GM12878 (cell line): ENCODE data around the gene LRCH3. TPM values are rescaled to one million over a fixed set of nuclear protein-coding genes. Genes with fewer than 3 reads are reported as not detected.

Experiments
- ATAC-seq: fragments of 200-7000 bp; cut with Tn5 transposase; 3 replicates; pipeline ENCODE4 v1.9.1; 2020; ENCODE audit warnings: mild to moderate bottlenecking, moderate library complexity
- BruUV-seq: library from RNA; stranded (reverse); fragments of 400-500 nt; replicated peaks from 2 replicates; lab custom pipeline; 2021; lab: Mats Ljungman, UMichigan
- CTCF ChIA-PET: fragments of 300-600 bp; sonication (Branson Sonifier 250); formaldehyde crosslinking; extraction: SDS; loops from one replicate; lab custom pipeline; 2021; ENCODE audit warnings: inconsistent platforms; lab: Yijun Ruan, JAX
- POLR2A ChIA-PET: fragments of 350-600 bp; formaldehyde crosslinking; extraction: SDS; loops from one replicate; lab custom pipeline; 2021; ENCODE audit warnings: inconsistent platforms; lab: Charles Lee
- RAD21 ChIA-PET: fragments of 300-600 bp; sonication (Branson Sonifier 250); formaldehyde crosslinking; loops from one replicate; lab custom pipeline; 2023; ENCODE audit warnings: antibody characterized with exemption; ENCODE audit not compliant: unreplicated experiment; lab: Charles Lee
- SMC1A ChIA-PET: fragments of 300-600 bp; sonication (Branson Sonifier 250); formaldehyde crosslinking; loops from one replicate; lab custom pipeline; 2023; ENCODE audit not compliant: unreplicated experiment, uncharacterized antibody; lab: Charles Lee
- DNase-seq: peaks from one replicate; pipeline ENCODE4 v3.0.0-alpha.2; 2011; ENCODE audit warnings: low read depth, low spot score
- FAIRE-seq: peaks from 3 replicates; lab custom pipeline; 2011; peaks lifted over from hg19 to GRCh38; lab: Jason Lieb, UNC
- H2AFZ ChIP-seq: 2 replicates; pipeline ENCODE4 v1.6.0; 2011; ENCODE audit warnings: low read depth, low read length, control low read depth; ENCODE audit not compliant: control insufficient read depth
- H3K27ac ChIP-seq: 2 replicates; pipeline ENCODE4 v1.5.1; 2011; ENCODE audit warnings: control low read depth; ENCODE audit not compliant: control insufficient read depth, insufficient read depth
- H3K27me3 ChIP-seq, 2 experiments: replicated peaks in 1 of 2; 2 replicates each; pipeline versions ENCODE4 v1.6.0 to v1.6.1; 2011; ENCODE audit warnings: low read length in 1 of 2; ENCODE audit not compliant: control insufficient read depth in 2 of 2, insufficient read depth in 2 of 2
- H3K36me3 ChIP-seq, 2 experiments: 2 replicates each; pipeline ENCODE4 v1.5.1; 2011; ENCODE audit warnings: low read length in 1 of 2; ENCODE audit not compliant: control insufficient read depth in 2 of 2, insufficient read depth in 2 of 2
- H3K4me1 ChIP-seq: 2 replicates; pipeline ENCODE4 v1.6.1; 2011; ENCODE audit warnings: mild to moderate bottlenecking, low read length, moderate library complexity, mixed read lengths; ENCODE audit not compliant: control insufficient read depth, insufficient read depth
- H3K4me2 ChIP-seq: 2 replicates; pipeline ENCODE4 v1.6.0; 2011; ENCODE audit warnings: control low read depth; ENCODE audit not compliant: control insufficient read depth, insufficient read depth
- H3K4me3 ChIP-seq: fragments of 200-600 bp; sonication (generic); 2 replicates; pipeline ENCODE4 v1.5.1; 2016
- H3K79me2 ChIP-seq: 2 replicates; pipeline ENCODE4 v1.6.0; 2011; ENCODE audit warnings: low read length; ENCODE audit not compliant: control insufficient read depth, insufficient read depth
- H3K9ac ChIP-seq: 2 replicates; pipeline ENCODE4 v1.8.0; 2011; ENCODE audit warnings: low read length, control low read depth, mixed read lengths; ENCODE audit not compliant: control insufficient read depth, insufficient read depth
- H3K9me3 ChIP-seq: replicated peaks from 3 replicates; pipeline ENCODE4 v1.5.1; 2011; ENCODE audit warnings: mild to moderate bottlenecking, low read length; ENCODE audit not compliant: control insufficient read depth, insufficient read depth
- H4K20me1 ChIP-seq: 2 replicates; pipeline ENCODE4 v1.6.0; 2011; ENCODE audit not compliant: control insufficient read depth, insufficient read depth
- CHD2 ChIP-seq: IDR thresholded peaks from 2 replicates; pipeline ENCODE4 v1.6.1; 2011; ENCODE audit warnings: low read depth, low read length, improper control_type of control experiment, borderline replicate concordance
- EP300 ChIP-seq, 2 experiments: fragments of 150-350 bp in 1 of 2; IDR thresholded peaks; 2 replicates each; pipeline ENCODE4 v1.6.1; 2011 to 2012; ENCODE audit warnings: low read depth in 2 of 2, low read length in 2 of 2, borderline replicate concordance in 1 of 2, improper control_type of control experiment in 1 of 2, inconsistent platforms in 1 of 2; ENCODE audit not compliant: control insufficient read depth in 1 of 2
- MEF2A ChIP-seq: IDR thresholded peaks from 2 replicates; pipeline ENCODE4 v1.6.1; 2011; ENCODE audit warnings: low read depth, mild to moderate bottlenecking, low read length, moderate library complexity; ENCODE audit not compliant: insufficient read depth
- PML ChIP-seq: IDR thresholded peaks from 2 replicates; pipeline ENCODE4 v1.6.1; 2012; ENCODE audit warnings: low read length, inconsistent platforms
- SMAD1 ChIP-seq: fragments of 450-650 bp; IDR thresholded peaks from 2 replicates; pipeline ENCODE4 v1.6.1; 2018; ENCODE audit warnings: mild to moderate bottlenecking, low read depth; ENCODE audit not compliant: partially characterized antibody
- SUPT20H ChIP-seq: IDR thresholded peaks from 2 replicates; pipeline ENCODE4 v1.6.1; 2011; ENCODE audit warnings: low read depth, mild to moderate bottlenecking, low read length, moderate library complexity, borderline replicate concordance; ENCODE audit not compliant: control insufficient read depth
- TCF12 ChIP-seq: IDR thresholded peaks from 2 replicates; pipeline ENCODE4 v1.6.1; 2011; ENCODE audit warnings: low read depth, mild to moderate bottlenecking, low read length
- ZNF217 ChIP-seq: fragments of 450-650 bp; IDR thresholded peaks from 2 replicates; pipeline ENCODE4 v1.6.1; 2017; ENCODE audit warnings: antibody characterized with exemption, mild to moderate bottlenecking
- WGBS: methylation state at CpG from one replicate; pipeline ENCODE4 v1.1.6; 2016; ENCODE audit warnings: low lambda C conversion rate; ENCODE audit not compliant: insufficient replicate concordance, insufficient coverage; ENCODE audit errors: missing lambda C conversion rate; 5-methylcytosine and 5-hydroxymethylcytosine counted together
- in situ Hi-C: fragments of 300-500 bp; cut with MboI; formaldehyde crosslinking; loops from 9 replicates; pipeline ENCODE4 v1.14.3; 2018; ENCODE audit warnings: mixed read lengths
- intact Hi-C: fragments of 100-400 bp; cut with micrococcal nuclease; formaldehyde crosslinking; loops from one replicate; pipeline ENCODE4 v1.14.2; 2022; ENCODE audit not compliant: unreplicated experiment
- polyA plus RNA-seq, 11 experiments: library from polyadenylated mRNA; depleted of rRNA in 4 of 11; unstranded in 6 of 11; stranded (reverse) in 5 of 11; fragments of >200 nt; fragmentation: Nextera tagmentation in 4 of 11; fragmentation: Illumina TruSeq in 1 of 11; extraction: Ambion mirVana in 4 of 11; extraction: Trizol in 1 of 11; gene quantifications; 1 replicate in 1 of 11; 2 replicates in 10 of 11; pipeline versions ENCODE4 v1.2.1 to v1.2.3, GENCODE V29; 2011 to 2016; ENCODE audit warnings: inconsistent platforms in 2 of 11, missing spikeins in 2 of 11, low read depth in 1 of 11
- total RNA-seq, 4 experiments: library from RNA; depleted of rRNA in 3 of 4; stranded (reverse); fragments of >200 nt in 3 of 4; fragmentation: Illumina TruSeq in 1 of 4; extraction: Trizol in 1 of 4; gene quantifications; 2 replicates each; pipeline versions ENCODE4 v1.2.1 to v1.2.3, GENCODE V29; 2013 to 2021

LRCH3 gene
- total and polyA plus RNA-seq, 10 of the 15 experiments (the other 5 are each of a cell fraction or from before 2014, with no cell fraction given), result 3.9 to 136 (median 40.6) TPM

DNA sequence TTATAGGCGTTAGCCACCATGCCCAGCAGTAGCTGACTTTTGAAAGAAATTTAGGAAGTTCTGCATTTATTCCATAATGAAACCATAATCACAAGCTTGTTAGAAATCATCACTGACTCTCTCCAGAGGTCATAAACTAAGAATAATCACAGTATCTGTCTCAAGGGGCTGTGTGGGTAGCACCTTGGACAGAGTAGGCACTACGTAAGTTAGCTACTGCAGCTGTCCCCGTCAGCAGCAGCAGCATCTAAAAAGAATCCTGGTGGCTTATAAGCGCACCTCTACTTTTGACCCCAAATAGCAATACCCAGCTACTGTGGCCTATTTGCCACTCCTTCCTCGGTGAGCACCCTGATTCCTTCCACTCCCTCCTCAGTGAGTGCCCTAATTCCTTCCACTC is 101.1 kb downstream of the LRCH3 start:
- Histone ChIP-seq H3K27ac (no peak overlapping the region), H3K36me3 (no peaks in the 10 kb centered on the region), H3K4me1 (no peaks in the 10 kb centered on the region), H2AFZ (no peak overlapping the region), H3K9ac (no peak overlapping the region), H3K79me2 (no peaks in the 10 kb centered on the region), H3K9me3 (no peaks in the 10 kb centered on the region), H4K20me1 (no peaks in the 10 kb centered on the region), H3K4me3 (no peak overlapping the region), H3K4me2 (no peak overlapping the region), H3K27me3 (no peaks in the 10 kb centered on the region)
- RAD21 ChIA-PET, result no interaction called here
- SMC1A ChIA-PET, result interaction anchor here (0.8 kb wide), 1 partner anchor 33 kb away, joined by 3 read pairs; no protein-coding TSS in a partner anchor
- intact Hi-C loops (no loop called here), in situ Hi-C loops (no loop called here)
- WGBS, result 96% methylated on average over 5 of the region's 5 CpGs
- ATAC-seq (no peak), FAIRE-seq (no peak), DNase-seq (no peak)
- BruUV-seq, result no TSS peak
- POLR2A ChIA-PET, result interaction anchor here (0.5 kb wide), 1 partner anchor 175 kb away, joined by 7 read pairs; no protein-coding TSS in a partner anchor
- CTCF ChIA-PET, result interaction anchor here (1.1 to 5.4 kb wide), 2 partner anchors 14 to 51 kb away, joined by 5 to 27 read pairs; no protein-coding TSS in a partner anchor
- TF ChIP-seq PML, result no peak
- TF ChIP-seq EP300 (IDR thresholded peaks at IDR 0.05; ENCODE audit: borderline replicate concordance in 1 of 2, control insufficient read depth in 1 of 2, low read depth in 2 of 2, low read length in 2 of 2), result no peak
- TF ChIP-seq SUPT20H, result no peak
- no peak for TF ChIP-seq MEF2A
- TF ChIP-seq CHD2, result no peak
- TF ChIP-seq ZNF217, result no peak
- TF ChIP-seq TCF12, result no peak
- TF ChIP-seq SMAD1, result no peak
